ENCODE measurements around the gene TEAD3. TPM values are rescaled to one million over a fixed set of nuclear protein-coding genes. Genes with fewer than 3 reads are reported as not detected.

TEAD3 gene
- total RNA-seq, 1 experiment from 2014 or later, result 34.3 TPM

DNA sequence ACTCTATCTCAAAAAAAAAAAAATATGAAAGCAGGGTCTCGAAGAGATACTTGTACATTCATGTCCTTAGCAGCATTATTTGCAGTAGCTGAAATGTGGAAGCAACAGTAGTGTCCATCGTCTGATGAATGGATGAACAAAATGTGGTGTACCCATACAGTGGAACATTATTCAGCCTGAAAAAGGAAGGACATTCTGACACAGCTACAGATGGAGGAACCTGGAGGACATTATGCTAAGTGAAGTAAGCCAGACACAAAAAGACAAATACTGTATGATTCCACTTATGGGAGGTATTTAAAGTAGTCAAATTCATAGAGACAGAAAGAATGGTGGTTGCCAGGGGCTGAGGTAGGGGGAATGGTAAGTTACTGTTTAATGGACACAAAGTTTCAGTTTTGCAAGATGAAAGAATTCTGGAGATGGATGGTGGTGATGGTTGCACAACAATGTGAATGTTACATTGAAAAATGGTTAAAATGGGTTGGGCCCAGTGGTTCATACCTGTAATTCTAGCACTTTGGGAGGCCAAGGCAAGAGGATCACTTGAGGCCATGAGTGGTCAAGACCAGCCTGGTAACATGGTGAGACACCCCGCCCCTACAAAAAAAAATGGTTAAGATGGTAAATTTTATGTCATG lies 27.6 kb upstream of the TEAD3 start:
- POLR2A ChIA-PET, result no interaction called here
- ATAC-seq (no peak), DNase-seq (ENCODE audit: low spot score) (no peak)
- CTCF ChIA-PET, result interaction anchor here (0.6 to 7.0 kb wide), 8 partner anchors 8 to 233 kb away, joined by 3 to 147 read pairs (median 22); no protein-coding TSS in a partner anchor
- H3K4me1 Mint-ChIP-seq, result peaks cover 14% of the 10 kb centered on the region
- H3K36me3 Mint-ChIP-seq, result no peaks in the 10 kb centered on the region
- no peak overlapping the region for H3K4me3 Mint-ChIP-seq
- H3K27me3 Mint-ChIP-seq (ENCODE audit: low read depth), result no peaks in the 10 kb centered on the region; the same call in 1 of the 2 replicates
- H3K27ac Mint-ChIP-seq, result no peak overlapping the region
- TF ChIP-seq, protein P1, sequence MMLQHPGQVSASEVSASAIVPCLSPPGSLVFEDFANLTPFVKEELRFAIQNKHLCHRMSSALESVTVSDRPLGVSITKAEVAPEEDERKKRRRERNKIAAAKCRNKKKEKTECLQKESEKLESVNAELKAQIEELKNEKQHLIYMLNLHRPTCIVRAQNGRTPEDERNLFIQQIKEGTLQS (CRISPR knock-in tag; conservative IDR thresholded peaks at IDR 0.05), result no peak
- no peak for TF ChIP-seq ZNF416 (CRISPR knock-in tag; IDR thresholded peaks at IDR 0.05)
- no peak for TF ChIP-seq NR3C1 (CRISPR knock-in tag; conservative IDR thresholded peaks at IDR 0.05; ENCODE audit: low read depth)
- no peak for TF ChIP-seq CBFB (CRISPR knock-in tag; IDR thresholded peaks at IDR 0.05; ENCODE audit: low read depth)
- TF ChIP-seq, protein P2, sequence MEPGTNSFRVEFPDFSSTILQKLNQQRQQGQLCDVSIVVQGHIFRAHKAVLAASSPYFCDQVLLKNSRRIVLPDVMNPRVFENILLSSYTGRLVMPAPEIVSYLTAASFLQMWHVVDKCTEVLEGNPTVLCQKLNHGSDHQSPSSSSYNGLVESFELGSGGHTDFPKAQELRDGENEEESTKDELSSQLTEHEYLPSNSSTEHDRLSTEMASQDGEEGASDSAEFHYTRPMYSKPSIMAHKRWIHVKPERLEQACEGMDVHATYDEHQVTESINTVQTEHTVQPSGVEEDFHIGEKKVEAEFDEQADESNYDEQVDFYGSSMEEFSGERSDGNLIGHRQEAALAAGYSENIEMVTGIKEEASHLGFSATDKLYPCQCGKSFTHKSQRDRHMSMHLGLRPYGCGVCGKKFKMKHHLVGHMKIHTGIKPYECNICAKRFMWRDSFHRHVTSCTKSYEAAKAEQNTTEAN (CRISPR knock-in tag; IDR thresholded peaks at IDR 0.05), result no peak
- no peak for TF ChIP-seq CREB1 (CRISPR knock-in tag; IDR thresholded peaks at IDR 0.05)
- H3K9me3 Mint-ChIP-seq, result peaks cover 4% of the 10 kb centered on the region; the same call in 1 of the 2 replicates

DNA sequence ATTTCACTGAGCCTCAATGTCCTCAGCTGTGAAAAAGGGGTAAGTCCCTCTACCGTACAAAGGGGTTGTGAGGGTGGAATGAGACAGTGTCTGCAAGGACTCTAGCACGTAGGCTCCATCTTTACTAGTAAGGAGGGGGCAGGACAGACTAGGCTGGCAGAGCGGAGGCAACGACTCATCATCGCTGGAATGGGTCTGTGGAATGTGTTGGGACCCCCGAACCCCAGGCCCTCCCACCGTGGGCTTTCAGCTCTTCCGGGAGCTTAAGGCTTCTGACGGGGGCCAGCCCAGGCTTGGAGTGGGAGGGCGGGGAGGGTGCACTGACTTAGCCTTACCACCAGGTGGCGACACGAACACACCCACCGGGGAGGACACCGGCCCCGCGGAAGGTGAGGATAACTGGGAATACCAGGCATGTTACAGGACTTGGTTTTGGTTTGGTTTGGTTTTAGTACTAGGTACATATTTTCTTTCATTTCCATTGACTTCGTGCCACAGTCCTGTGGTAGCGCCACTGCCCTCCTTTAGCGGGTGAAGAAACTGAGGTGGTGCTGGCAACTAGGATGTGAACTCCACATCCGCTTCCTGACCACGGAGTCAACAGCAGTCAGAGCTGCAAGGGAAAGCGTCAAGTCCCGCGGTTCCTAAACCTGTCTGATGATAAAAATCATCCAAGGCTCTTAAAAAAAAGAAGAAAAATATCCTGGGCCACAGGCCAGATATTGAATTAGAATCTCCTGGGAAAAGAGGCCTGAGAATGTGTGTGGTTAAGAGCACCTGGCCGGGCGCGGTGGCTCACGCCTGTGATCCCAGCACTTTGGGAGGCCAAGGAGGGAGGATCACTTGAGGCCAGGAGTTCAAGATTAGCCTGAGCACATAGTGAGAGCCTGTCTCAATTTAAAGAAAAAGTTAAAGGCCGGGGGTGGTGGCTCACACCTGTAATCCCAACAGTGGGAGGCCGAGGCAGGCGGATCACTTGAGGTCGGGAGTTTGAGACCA lies 26.1 kb upstream of the TEAD3 start:
- TF ChIP-seq TEAD1 (CRISPR knock-in tag; IDR thresholded peaks at IDR 0.05) (no peak), FOXJ3 (CRISPR knock-in tag; IDR thresholded peaks at IDR 0.05; ENCODE audit: borderline replicate concordance) (no peak), IRF2 (CRISPR knock-in tag; IDR thresholded peaks at IDR 0.05; ENCODE audit: borderline replicate concordance, low read depth) (no peak), SMAD4 (CRISPR knock-in tag; IDR thresholded peaks at IDR 0.05) (no peak), CREB1 (CRISPR knock-in tag; IDR thresholded peaks at IDR 0.05) (no peak), ZNF138 (CRISPR knock-in tag; conservative IDR thresholded peaks at IDR 0.05) (no peak), GABPB1 (CRISPR knock-in tag; IDR thresholded peaks at IDR 0.05) (peak; percentile 12; the same call in 1 of the 2 replicates), NR1H2 (CRISPR knock-in tag; IDR thresholded peaks at IDR 0.05) (no peak), HMGA2 (CRISPR knock-in tag; IDR thresholded peaks at IDR 0.05) (no peak), EMX1 (CRISPR knock-in tag; IDR thresholded peaks at IDR 0.05) (no peak), ZNF232 (CRISPR knock-in tag; IDR thresholded peaks at IDR 0.05) (0 out of 2 replicates have a peak, but pooled peaks have one; percentile 54)
- TF ChIP-seq, protein P3, sequence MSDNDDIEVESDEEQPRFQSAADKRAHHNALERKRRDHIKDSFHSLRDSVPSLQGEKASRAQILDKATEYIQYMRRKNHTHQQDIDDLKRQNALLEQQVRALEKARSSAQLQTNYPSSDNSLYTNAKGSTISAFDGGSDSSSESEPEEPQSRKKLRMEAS (CRISPR knock-in tag; IDR thresholded peaks at IDR 0.05), result 0 out of 2 replicates have a peak, but pooled peaks have one; percentile 24
- TF ChIP-seq, protein P4, sequence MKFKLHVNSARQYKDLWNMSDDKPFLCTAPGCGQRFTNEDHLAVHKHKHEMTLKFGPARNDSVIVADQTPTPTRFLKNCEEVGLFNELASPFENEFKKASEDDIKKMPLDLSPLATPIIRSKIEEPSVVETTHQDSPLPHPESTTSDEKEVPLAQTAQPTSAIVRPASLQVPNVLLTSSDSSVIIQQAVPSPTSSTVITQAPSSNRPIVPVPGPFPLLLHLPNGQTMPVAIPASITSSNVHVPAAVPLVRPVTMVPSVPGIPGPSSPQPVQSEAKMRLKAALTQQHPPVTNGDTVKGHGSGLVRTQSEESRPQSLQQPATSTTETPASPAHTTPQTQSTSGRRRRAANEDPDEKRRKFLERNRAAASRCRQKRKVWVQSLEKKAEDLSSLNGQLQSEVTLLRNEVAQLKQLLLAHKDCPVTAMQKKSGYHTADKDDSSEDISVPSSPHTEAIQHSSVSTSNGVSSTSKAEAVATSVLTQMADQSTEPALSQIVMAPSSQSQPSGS (CRISPR knock-in tag; IDR thresholded peaks at IDR 0.05; ENCODE audit: borderline replicate concordance, low read depth), result no peak
- TF ChIP-seq, protein P5, sequence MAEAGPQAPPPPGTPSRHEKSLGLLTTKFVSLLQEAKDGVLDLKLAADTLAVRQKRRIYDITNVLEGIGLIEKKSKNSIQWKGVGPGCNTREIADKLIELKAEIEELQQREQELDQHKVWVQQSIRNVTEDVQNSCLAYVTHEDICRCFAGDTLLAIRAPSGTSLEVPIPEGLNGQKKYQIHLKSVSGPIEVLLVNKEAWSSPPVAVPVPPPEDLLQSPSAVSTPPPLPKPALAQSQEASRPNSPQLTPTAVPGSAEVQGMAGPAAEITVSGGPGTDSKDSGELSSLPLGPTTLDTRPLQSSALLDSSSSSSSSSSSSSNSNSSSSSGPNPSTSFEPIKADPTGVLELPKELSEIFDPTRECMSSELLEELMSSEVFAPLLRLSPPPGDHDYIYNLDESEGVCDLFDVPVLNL (CRISPR knock-in tag; IDR thresholded peaks at IDR 0.05; ENCODE audit: borderline replicate concordance, low read depth), result no peak
- TF ChIP-seq, protein P6, sequence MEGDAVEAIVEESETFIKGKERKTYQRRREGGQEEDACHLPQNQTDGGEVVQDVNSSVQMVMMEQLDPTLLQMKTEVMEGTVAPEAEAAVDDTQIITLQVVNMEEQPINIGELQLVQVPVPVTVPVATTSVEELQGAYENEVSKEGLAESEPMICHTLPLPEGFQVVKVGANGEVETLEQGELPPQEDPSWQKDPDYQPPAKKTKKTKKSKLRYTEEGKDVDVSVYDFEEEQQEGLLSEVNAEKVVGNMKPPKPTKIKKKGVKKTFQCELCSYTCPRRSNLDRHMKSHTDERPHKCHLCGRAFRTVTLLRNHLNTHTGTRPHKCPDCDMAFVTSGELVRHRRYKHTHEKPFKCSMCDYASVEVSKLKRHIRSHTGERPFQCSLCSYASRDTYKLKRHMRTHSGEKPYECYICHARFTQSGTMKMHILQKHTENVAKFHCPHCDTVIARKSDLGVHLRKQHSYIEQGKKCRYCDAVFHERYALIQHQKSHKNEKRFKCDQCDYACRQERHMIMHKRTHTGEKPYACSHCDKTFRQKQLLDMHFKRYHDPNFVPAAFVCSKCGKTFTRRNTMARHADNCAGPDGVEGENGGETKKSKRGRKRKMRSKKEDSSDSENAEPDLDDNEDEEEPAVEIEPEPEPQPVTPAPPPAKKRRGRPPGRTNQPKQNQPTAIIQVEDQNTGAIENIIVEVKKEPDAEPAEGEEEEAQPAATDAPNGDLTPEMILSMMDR (IDR thresholded peaks at IDR 0.05), result peak; percentile 99
- TF ChIP-seq, protein P2 (CRISPR knock-in tag; IDR thresholded peaks at IDR 0.05), result no peak
- TF ChIP-seq, protein P1 (CRISPR knock-in tag; conservative IDR thresholded peaks at IDR 0.05), result no peak
- Mint-ChIP-seq H3K27me3 (ENCODE audit: low read depth) (no peaks in the 10 kb centered on the region; the same call in 1 of the 2 replicates), H3K36me3 (no peaks in the 10 kb centered on the region), H3K4me1 (peaks cover 19% of the 10 kb centered on the region), H3K4me3 (peak overlapping the region; percentile 41), H3K9me3 (peaks cover 2% of the 10 kb centered on the region; the same call in 1 of the 2 replicates), H3K27ac (no peak overlapping the region)
- CTCF ChIA-PET, result interaction anchor here (0.5 to 7.0 kb wide), 109 partner anchors 8 to 1682 kb away, joined by 3 to 147 read pairs (median 4); partner anchors contain the start of genes ARMC12, FANCE, FKBP5 and PPARD
- DNase-seq (ENCODE audit: low spot score) (peak; percentile 91), ATAC-seq (peak; percentile 87)
- POLR2A ChIA-PET, result interaction anchor here (0.6 to 1.4 kb wide), 6 partner anchors 26 to 473 kb away, joined by 3 to 7 read pairs (median 3); partner anchors contain the start of gene TEAD3

Data from WTC11 (cell line).